ENCODE measurements around the gene CCDC78. TPM values are rescaled to one million over a fixed set of nuclear protein-coding genes. Genes with fewer than 3 reads are reported as not detected.
A peak's percentile ranks its signal among the peaks of the same experiment; 100 is the strongest.

The CCDC78 gene
- polyA plus RNA-seq, 4 donors, result 1.1 to 3.6 (median 1.8) TPM

DNA sequence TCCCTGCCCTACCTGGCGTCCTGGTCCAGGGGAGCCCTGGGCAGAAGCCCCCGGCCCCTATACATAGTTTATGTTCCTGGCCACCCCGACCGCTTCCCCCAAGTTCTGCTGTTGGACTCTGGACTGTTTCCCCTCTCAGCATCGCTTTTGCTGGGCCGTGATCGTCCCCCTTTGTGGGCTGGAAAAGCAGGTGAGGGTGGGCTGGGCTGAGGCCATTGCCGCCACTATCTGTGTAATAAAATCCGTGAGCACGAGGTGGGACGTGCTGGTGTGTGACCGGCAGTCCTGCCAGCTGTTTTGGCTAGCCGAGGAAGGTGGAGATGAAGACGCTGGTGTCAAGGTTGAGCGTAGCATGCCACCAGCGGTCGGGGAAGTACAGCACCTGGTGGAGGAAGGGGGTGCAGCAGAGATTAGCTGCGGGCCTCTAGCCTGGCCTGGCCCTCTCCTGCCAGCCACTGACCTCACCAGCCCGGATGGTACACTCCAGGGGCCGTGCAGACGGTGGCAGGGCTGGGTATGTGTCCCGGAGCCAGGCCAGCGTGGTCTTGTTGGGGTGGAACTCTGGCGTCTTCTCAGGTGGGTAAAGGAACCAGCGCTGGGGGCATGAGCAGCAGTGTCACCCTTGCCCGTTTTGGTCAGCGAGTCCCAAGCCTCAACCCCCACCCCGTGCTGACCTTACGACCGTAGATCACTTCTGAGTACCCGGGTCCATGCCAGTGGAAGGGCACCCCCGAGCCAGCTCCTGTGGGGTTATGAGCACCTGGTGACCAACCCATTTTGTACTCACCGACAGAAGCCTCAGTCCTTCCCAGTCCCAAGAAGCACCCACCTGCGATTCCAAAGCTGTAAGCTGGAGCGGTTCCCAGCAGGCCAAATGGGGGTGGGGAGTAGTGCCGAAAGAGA lies 43.5 kb downstream of the CCDC78 start:
- no peak for DNase-seq (ENCODE audit: low read depth in 4 of 4, low spot score in 3 of 4)

DNA sequence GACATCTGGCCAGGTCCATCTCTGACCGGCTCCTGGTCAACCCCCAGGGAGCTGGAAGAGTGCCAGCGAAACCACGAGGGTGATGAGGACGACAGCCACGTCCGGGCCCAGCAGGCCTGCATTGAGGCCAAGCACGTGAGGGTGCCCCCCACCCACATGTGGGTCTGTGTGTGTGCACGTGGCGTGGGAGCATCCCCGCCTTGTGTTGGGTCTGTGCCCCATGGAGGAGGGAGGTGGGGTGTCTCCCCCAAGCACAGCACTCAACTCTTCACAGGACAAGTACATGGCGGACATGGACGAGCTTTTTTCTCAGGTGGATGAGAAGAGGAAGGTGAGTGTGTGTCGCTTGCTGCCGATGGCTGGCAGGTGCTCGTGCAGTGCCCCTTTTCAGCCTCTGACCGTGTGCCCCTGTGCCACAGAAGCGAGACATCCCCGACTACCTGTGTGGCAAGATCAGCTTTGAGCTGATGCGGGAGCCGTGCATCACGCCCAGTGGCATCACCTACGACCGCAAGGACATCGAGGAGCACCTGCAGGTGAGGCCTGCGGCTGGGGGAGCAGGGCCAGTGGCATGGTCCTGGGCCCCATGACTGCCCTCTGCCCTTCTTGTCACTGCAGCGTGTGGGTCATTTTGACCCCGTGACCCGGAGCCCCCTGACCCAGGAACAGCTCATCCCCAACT lies 44.4 kb downstream of the CCDC78 start:
- no peak for DNase-seq (ENCODE audit: low read depth in 4 of 4, low spot score in 3 of 4)

DNA sequence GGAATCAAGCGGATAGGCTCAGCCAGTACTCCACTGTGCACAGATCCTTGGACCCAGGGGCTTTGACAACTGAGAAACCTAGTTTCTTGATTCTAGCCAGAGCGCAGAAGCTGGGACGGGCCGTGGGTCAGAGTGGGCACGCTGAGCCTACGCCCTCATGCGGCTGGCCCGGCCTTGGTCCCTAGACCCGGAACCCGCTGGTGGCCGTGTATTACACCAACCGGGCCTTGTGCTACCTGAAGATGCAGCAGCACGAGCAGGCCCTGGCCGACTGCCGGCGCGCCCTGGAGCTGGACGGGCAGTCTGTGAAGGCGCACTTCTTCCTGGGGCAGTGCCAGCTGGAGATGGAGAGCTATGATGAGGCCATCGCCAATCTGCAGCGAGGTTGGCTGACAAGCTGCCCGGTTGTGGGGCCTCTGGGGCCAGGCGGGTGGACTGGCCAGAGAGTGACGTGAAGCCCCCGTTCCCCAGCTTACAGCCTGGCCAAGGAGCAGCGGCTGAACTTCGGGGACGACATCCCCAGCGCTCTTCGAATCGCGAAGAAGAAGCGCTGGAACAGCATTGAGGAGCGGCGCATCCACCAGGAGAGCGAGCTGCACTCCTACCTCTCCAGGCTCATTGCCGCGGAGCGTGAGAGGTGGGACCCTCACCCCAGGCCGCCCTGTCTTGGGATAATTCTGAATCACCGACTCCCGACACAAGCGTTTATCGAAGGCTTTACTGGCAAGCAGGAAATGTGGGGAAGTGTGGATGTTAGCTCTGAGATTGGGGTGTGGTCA lies 45.1 kb downstream of the CCDC78 start:
- no peak for DNase-seq (ENCODE audit: low read depth in 4 of 4, low spot score in 3 of 4)

DNA sequence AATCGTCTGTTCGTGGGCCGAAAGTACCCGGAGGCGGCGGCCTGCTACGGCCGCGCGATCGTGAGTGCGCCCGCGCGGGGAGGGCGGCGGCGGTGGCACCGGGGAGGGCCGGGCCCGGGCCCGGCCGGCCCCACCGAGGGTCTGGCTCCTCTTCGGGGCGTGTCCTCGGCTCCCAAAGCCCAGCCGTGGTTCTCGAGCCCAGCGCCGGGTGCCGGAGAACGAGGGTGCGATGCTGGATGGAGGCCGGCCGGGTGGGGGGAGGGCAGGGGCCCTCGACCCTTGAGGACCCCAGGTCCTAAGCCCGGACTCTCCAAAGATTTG lies 45.7 kb downstream of the CCDC78 start:
- no peak for DNase-seq (ENCODE audit: low read depth in 4 of 4, low spot score in 3 of 4)

DNA sequence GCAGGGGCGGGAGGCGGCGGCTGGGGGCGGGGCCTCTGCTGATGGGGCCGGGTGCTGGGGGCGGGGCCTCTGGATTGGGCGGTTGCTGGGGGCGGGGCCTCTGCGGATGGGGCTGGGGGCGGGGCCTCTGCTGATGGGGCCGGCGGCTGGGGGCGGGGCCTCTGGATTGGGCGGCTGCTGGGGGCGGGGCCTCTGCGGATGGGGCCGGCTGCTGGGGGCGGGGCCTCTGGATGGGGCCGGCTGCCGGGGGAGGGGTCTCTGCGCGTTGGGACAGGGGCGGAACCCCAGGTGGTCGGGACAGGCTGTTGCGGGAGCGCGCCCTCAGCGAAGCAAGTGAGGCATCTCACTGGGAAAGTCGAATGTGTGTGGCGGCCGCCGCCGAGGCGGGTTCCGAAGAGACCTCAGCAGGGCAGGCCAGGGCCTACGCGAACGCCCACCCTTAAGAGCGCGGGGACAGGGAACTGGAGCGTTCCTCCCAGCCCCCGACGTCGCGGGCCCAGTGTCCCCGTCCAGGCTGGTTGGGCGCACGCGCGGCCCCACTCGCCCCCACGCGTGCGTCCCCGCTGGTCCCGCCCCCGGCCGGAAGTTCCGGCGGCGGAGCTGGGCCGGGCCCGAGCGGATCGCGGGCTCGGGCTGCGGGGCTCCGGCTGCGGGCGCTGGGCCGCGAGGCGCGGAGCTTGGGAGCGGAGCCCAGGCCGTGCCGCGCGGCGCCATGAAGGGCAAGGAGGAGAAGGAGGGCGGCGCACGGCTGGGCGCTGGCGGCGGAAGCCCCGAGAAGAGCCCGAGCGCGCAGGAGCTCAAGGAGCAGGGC lies 46.2 kb downstream of the CCDC78 start, which contains the start of gene STUB1:
STUB1 (plus strand) TSS at position 597 of the 811 bp plus-strand sequence; CDS start at position 713, 116 bp downstream.
- peak in 3 of 4 donors; percentile 57 to 68 (median 65) for DNase-seq (ENCODE audit: low read depth in 4 of 4, low spot score in 3 of 4)

DNA sequence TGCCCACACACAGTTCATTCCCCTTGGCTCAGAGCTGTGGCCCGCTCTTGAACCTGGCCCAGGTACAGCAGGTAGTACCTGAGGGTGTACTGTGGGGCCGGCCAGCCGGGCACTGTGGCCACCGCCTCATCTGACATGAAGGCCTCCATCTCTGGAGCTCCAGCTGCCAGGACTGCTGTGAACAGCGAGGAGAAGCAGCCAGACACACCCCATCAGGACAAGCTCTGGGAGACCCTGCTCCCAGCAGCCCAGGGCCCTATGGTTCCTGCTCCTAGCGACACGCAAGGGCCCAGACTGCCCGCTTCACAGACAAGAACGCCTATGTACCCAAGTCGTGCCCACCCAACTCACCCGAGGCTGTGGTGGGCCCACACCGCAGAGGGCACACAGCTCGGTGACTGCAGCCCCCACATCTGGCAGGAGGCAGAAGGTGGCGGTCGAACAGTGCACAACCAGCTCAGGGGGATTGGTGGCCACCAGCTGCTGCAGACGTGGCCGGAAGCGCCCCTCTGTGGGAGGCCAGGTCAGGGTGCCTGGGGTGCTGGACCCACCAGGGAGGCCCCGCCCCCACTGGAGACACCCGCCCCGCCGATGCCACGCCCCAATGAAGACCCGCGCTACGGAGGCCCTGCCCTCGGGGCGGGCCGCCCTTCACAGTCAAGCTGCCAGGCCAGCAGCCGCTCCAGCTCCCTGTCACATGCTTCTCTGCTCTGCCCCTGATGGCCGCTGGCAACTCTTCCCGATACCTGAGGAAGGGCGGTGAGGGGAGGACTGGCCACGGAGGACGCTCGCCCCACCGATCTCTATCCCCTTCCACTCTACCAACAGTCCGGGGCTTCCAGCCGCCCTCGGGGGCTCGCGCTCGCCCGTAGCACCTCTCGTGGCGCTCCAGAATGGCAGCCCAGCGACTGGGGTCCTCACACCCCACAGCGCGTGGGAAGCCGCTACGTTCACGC lies 47.1 kb downstream of the CCDC78 start:
- DNase-seq (ENCODE audit: low read depth in 4 of 4, low spot score in 3 of 4), result peak in 1 of 4 donors; percentile 46

DNA sequence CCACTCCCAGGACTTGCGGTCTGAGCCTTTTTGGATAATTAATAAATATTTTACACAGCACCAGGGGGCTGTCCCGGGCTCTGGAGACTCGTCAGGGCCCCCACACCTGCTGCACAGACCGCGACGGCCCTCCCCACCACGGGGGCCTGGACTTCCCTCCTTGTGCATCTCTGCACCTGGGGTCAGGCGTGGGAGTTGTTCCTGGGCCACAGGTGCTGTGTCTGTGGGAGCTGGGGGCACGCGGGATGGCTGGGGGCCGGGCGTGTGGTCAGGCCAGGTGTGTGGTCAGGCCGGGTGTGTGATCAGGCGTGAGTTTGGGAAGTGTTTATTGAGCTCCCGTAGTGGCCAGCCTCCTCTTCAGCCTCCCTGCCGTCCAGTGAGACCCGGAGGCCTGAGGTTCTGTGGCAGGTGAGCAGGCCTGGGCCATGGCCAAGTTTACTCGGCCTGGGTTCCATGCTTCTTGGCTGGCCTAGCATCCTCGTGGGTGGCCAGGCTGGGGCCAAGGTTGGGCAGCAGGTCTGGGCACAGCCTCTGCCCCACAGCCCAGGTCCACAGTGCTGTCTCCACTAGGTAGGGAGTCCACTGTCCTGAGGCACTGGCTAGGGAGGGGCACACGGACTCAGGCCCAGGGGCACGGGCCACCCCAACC lies 47.9 kb downstream of the CCDC78 start:
- no peak for DNase-seq (ENCODE audit: low read depth in 4 of 4, low spot score in 3 of 4)

DNA sequence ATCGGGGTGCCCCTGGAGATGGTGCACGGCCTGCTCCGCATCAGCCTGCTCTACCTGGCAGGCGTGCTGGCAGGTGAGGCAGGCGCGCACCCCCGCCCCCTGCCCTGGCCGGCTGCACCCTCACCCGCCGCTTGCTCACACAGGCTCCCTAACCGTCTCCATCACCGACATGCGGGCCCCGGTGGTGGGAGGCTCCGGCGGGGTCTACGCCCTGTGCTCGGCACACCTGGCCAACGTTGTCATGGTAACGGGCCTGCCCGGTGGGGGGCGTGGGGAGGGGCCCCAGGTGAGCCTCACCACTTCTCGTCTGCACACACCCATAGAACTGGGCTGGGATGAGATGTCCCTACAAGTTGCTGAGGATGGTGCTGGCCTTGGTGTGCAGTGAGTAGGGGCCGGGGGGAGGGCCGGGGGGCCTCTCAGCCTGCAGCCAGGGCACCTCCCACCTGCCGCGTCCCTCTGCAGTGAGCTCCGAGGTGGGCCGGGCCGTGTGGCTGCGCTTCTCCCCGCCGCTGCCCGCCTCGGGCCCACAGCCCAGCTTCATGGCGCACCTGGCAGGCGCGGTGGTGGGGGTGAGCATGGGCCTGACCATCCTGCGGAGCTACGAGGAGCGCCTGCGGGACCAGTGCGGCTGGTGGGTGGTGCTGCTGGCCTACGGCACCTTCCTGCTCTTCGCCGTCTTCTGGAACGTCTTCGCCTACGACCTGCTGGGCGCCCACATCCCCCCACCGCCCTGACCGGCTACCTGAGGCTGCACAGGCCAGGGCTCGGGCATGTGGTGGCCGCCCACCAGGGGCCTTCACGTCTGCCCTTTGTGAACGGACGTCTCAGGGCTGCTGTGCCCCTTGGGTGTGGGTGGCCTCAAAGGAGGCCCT lies 48.7 kb downstream of the CCDC78 start:
- no peak for DNase-seq (ENCODE audit: low read depth in 4 of 4, low spot score in 3 of 4)

DNA sequence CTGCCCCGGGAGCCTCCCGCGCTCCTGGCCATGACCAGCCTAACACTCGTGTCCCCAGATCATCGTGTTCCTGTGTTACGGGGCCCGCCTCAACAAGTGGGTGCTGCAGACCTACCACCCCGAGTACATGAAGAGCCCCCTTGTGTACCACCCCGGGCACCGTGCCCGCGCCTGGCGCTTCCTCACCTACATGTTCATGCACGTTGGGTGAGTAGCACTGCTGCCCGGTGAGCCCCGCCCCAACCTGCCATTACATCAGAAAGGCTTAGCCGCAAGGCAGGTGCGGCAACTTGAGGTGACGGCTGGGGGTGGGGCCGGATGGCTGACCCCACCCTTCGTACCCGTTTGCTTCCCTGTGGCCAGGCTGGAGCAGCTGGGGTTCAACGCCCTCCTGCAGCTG lies 49.3 kb downstream of the CCDC78 start:
- no peak for DNase-seq (ENCODE audit: low read depth in 4 of 4, low spot score in 3 of 4)

DNA sequence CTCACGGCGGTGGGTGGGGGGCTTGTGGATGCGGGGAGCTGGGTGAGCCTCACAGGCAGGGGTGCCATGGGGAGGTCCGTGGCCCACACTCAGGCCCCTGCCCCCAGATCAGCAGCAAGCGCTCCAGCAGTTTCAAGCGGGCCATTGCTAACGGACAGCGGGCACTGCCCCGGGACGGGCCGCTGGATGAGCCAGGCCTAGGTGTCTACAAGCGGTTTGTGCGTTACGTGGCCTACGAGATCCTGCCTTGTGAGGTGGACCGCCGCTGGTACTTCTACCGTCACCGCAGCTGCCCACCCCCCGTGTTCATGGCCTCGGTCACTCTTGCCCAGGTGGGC lies 49.7 kb downstream of the CCDC78 start:
- no peak for DNase-seq (ENCODE audit: low read depth in 4 of 4, low spot score in 3 of 4)

DNA sequence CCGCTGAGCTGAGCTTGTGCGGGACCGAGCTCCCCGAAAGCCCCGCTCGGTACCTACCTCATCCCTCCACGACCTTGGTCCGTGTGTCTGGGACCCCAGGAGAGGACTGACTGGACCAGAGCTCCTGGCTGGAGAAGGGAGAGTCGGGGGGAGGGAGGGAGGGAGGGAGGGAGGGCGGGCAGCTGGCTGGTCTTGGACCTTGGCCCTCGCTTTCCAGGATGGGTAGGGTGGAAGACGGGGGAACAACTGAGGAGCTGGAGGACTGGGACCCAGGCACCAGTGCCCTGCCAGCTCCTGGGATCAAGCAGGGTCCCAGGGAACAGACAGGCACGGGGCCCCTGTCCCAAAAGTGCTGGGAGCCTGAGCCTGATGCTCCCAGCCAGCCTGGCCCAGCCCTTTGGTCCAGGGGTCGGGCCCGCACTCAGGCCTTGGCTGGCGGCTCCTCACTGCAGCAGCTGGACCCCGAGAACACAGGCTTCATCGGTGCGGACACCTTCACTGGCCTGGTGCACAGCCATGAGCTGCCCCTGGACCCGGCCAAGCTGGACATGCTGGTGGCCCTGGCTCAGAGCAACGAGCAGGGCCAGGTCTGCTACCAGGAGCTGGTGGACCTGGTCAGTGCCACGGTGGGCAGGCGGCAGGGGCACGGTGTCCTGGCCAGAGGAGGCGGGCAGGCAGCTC lies 50.2 kb downstream of the CCDC78 start:
- no peak for DNase-seq (ENCODE audit: low read depth in 4 of 4, low spot score in 3 of 4)

DNA sequence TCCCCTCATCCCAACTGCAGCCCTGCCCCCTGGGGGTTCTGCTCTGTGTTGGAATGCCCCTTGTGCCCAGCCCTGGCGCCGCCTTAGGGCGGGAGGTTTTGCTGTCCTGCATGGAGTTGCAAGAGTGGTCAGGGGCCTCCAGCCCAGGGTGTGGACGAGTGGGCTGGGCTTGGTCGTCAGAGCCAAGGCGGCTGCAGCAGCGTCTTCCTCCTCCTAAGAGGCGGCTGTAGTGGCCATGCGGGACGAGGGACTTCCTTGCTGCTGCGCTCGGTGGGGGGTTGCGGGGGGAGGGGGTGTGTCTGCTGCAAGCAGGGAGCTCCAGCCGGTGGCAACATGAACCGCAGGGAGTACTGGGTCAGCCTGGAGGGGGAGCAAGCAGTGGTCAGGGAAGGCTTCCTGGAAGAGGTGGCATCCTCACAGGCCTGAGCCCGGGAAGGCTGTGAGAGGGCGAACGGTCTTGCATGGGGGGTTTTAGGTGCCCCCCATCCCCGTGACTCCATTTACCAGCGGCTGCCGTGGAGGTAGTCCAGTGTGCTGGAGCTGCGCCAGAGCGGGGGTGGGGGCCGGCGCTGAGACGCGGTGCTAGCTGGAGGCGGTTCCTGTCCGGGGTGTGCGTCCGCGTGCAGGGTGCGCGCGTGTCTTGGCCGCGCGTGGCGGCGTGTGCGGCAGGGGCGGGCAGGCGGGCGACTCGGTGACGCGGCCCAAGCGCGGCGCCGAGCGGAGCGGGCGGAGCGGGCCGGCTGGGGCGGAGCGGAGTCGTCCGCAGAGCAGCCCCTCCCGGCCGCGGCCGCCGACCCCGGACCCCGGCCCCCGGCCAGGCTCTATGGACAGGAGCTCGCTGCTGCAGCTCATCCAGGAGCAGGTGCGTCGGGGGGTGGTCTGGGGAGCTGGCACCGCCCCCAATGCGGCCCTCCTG lies 51.0 kb downstream of the CCDC78 start, which contains the start of gene RHBDL1:
RHBDL1 (plus strand) TSS at position 704 of the 916 bp plus-strand sequence; CDS start at position 824, 120 bp downstream.
- DNase-seq (ENCODE audit: low read depth in 4 of 4, low spot score in 3 of 4), result no peak

DNA sequence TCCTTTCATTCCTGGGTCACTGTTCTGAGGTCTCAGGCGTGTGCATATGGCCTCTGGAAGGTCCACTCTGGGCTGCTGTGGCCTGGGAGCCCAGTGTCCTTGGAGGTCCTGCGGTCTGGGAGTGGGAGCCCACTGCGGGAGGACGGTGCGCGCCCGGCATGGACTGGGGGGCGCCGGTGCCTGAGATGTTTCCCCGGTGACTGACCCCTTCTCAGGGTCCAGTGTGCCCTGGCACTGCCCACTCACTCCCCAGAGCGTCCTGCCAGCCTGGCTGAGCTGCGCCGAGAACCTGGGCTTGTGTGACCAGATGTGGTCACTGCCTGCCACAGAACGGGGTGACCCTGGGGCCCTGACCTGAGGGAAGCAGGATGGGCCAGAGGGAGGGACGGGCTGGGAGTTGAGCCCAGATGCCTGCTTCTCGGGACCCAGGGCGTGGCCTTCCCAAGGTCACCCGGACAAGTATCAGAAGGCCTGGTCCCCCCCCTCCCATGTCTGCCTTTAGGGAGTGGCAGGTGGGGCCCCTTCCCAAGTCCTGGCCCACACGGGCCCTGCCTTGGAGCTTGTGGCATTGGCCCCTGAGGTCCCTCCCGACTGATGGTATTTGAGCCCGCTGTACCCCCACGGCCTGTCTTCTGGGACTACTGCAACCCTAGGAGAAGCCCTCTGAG lies 51.9 kb downstream of the CCDC78 start:
- DNase-seq (ENCODE audit: low read depth in 4 of 4, low spot score in 3 of 4), result no peak

DNA sequence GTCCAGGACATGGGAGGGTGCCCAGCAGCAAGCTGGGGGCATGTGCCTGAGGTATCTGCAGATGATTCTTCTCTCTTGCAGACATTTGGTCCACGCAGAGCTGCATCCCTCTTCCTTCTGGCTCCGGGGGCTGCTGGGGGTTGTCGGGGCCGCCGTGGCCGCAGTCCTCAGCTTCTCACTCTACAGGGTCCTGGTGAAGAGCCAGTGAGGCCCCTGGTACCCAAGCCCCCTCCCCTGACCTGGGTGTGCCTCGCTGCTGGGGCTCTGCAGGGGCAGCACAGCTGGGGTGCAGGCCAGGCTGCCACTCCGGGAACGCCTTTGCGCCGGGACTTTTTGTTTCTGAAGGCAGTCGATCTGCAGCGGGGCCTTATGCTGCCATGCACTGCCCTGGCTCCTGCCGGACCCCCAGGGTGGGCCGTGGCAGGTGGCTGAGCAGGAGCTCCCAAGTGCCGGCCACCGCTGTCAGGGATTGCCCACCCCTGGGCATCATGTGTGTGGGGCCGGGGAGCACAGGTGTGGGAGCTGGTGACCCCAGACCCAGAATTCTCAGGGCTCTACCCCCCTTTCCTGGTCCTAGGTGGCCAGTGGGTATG lies 52.7 kb downstream of the CCDC78 start:
- no peak for DNase-seq (ENCODE audit: low read depth in 4 of 4, low spot score in 3 of 4)

DNA sequence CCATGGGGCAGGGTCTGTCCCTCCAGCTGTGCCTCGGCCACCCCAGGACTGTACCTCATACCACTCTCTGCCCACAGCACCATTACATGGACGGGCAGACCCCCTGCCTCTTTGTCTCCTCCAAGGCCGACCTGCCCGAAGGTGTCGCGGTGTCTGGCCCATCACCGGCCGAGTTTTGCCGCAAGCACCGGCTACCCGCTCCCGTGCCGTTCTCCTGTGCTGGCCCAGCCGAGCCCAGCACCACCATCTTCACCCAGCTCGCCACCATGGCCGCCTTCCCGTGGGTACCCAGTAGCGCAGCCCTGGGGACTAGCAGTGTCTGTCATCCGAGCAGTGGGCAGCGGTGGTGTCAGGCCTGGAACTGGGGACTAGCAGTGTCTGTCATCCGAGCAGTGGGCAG lies 53.4 kb downstream of the CCDC78 start:
- DNase-seq (ENCODE audit: low read depth in 4 of 4, low spot score in 3 of 4), result no peak

Measured in right renal pelvis (tissue), 4 donors.